Neutrophil (primary cell): ENCODE measurements around the gene PTPRN2.

Experiments
- H3K27ac ChIP-seq: fragments of 200-600 bp; sonication (generic); 2 replicates; pipeline ENCODE4 v1.5.1; 2016; ENCODE audit warnings: mild to moderate bottlenecking, moderate library complexity
- H3K27me3 ChIP-seq: fragments of 200-600 bp; sonication (generic); 2 replicates; pipeline ENCODE4 v1.6.0; 2016; ENCODE audit warnings: mild to moderate bottlenecking
- H3K36me3 ChIP-seq: fragments of 200-600 bp; sonication (generic); 2 replicates; pipeline ENCODE4 v1.5.1; 2017
- H3K4me1 ChIP-seq, 2 experiments: fragments of 200-600 bp in 1 of 2; sonication (generic) in 1 of 2; 1 replicate in 1 of 2; 2 replicates in 1 of 2; pipeline versions ENCODE4 v1.5.1 to v1.6.1; 2013 to 2016; ENCODE audit warnings: low read depth in 1 of 2, low read length in 1 of 2, mild to moderate bottlenecking in 1 of 2, moderate library complexity in 1 of 2; ENCODE audit not compliant: control insufficient read depth in 1 of 2, insufficient read depth in 1 of 2
- H3K4me3 ChIP-seq, 2 experiments: fragments of 200-600 bp in 1 of 2; sonication (generic) in 1 of 2; 1 replicate in 1 of 2; 2 replicates in 1 of 2; pipeline ENCODE4 v1.5.1; 2013 to 2016; ENCODE audit warnings: low read depth in 1 of 2, low read length in 1 of 2, mild to moderate bottlenecking in 1 of 2, moderate library complexity in 1 of 2
- H3K9me3 ChIP-seq: fragments of 200-600 bp; sonication (generic); 2 replicates; pipeline ENCODE4 v1.5.1; 2016
- TF ChIP-seq, protein P1 (sequence below): fragments of 200-600 bp; sonication (generic); IDR thresholded peaks from 2 replicates; pipeline ENCODE4 v1.5.1; 2016; ENCODE audit warnings: antibody characterized with exemption

PTPRN2 gene

DNA sequence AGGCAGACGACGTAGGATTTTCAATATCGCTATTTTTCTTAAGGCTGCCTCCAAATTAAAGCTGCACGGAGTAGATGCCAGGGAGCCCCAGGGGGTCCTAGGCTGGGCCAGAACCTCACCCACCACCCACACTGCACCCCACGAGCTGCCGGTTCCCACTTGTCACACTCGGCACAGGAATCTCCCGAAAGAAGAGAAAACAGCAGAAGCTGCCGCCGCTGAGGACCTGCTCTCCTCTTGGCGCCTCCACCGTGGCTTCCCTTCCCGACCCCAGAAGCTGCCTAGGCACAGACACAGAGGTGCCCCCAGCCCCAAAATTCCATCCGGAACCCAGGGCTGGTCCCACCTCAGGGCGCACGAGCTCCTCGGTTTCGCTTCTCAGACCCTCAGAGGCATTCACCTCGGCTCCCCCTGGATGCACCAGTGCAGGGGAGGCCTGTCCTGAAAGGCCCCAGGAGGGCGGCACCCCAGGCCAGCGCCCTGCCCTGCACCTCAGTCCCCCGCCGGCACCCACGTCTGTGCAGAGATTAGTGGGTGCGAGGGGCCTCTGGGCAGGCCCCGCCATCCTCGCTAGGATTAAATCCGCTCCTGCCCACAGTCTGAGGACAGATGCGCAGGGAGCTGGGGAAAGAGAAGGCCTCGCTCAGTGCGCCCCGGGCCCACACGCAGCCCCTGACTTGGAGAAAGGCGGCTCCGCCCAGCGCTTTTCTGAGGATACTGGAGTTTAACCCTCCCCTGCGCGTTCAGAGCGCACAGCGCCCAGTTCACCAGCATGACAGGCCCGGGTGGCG, 99.2 kb downstream of the PTPRN2 start:
- no peaks in the 10 kb centered on the region for H3K36me3 ChIP-seq
- TF ChIP-seq, protein P1, sequence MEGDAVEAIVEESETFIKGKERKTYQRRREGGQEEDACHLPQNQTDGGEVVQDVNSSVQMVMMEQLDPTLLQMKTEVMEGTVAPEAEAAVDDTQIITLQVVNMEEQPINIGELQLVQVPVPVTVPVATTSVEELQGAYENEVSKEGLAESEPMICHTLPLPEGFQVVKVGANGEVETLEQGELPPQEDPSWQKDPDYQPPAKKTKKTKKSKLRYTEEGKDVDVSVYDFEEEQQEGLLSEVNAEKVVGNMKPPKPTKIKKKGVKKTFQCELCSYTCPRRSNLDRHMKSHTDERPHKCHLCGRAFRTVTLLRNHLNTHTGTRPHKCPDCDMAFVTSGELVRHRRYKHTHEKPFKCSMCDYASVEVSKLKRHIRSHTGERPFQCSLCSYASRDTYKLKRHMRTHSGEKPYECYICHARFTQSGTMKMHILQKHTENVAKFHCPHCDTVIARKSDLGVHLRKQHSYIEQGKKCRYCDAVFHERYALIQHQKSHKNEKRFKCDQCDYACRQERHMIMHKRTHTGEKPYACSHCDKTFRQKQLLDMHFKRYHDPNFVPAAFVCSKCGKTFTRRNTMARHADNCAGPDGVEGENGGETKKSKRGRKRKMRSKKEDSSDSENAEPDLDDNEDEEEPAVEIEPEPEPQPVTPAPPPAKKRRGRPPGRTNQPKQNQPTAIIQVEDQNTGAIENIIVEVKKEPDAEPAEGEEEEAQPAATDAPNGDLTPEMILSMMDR: no peak

DNA sequence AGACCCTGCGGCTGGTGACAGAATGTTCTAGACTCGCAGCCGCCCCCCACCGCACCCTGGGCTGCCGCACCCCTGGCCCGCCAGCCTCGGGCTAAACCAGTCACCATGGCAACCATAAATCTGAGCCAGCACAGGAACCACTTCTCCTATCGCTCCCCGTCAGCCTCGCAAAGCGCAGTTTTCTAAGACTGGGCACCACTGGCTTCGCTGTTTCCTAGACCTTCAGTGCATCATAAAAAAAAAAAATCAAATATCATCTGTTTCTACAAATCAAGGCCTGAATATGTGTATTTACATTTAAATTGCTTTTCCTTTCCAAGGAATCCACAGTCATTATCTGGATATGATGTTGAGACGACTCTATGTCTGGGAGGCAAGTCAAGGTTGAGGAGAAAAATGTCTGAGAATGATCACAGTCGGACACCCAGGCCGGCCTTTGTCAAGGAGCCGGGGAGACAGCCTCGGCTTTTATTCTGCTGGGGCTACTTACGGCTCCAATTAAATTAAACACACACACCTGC, 99.9 kb downstream of the PTPRN2 start:
- no peak overlapping the region for H3K27ac ChIP-seq
- H3K27me3 ChIP-seq: no peaks in the 10 kb centered on the region
- TF ChIP-seq, protein P1: no peak
- no peaks in the 10 kb centered on the region for H3K36me3 ChIP-seq
- H3K9me3 ChIP-seq: no peaks in the 10 kb centered on the region
- no peaks in the 10 kb centered on the region for H3K4me1 ChIP-seq
- H3K4me3 ChIP-seq: no peak overlapping the region

More for the DNA sequence above, 99.2 kb downstream of the PTPRN2 start:
- H3K4me1 ChIP-seq: no peaks in the 10 kb centered on the region
- H3K4me3 ChIP-seq: no peak overlapping the region
- H3K9me3 ChIP-seq: no peaks in the 10 kb centered on the region
- H3K27me3 ChIP-seq: no peaks in the 10 kb centered on the region
- H3K27ac ChIP-seq: no peak overlapping the region

DNA sequence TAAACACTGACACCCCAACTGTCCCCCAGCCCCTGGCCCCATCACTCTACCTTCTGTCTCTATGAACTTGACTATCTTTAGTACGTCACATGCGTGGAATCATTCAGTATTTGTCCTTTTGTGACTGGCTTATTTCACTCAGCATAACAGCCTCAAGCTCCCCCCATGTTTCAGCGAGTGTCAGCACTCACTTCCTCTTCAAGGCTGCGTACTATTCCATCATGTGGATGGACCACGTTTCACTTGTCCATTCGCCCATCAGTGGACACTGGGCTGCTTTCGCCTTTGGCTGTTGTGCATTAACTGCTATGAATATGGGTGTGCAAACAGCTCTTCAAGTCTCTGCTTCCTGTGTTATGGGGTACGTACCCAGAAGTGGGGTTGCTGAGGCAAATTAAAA, 100.7 kb downstream of the PTPRN2 start:
- H3K27me3 ChIP-seq: no peaks in the 10 kb centered on the region
- no peak overlapping the region for H3K27ac ChIP-seq
- no peaks in the 10 kb centered on the region for H3K9me3 ChIP-seq
- TF ChIP-seq, protein P1: no peak
- no peaks in the 10 kb centered on the region for H3K36me3 ChIP-seq
- H3K4me3 ChIP-seq: no peak overlapping the region
- no peaks in the 10 kb centered on the region for H3K4me1 ChIP-seq

DNA sequence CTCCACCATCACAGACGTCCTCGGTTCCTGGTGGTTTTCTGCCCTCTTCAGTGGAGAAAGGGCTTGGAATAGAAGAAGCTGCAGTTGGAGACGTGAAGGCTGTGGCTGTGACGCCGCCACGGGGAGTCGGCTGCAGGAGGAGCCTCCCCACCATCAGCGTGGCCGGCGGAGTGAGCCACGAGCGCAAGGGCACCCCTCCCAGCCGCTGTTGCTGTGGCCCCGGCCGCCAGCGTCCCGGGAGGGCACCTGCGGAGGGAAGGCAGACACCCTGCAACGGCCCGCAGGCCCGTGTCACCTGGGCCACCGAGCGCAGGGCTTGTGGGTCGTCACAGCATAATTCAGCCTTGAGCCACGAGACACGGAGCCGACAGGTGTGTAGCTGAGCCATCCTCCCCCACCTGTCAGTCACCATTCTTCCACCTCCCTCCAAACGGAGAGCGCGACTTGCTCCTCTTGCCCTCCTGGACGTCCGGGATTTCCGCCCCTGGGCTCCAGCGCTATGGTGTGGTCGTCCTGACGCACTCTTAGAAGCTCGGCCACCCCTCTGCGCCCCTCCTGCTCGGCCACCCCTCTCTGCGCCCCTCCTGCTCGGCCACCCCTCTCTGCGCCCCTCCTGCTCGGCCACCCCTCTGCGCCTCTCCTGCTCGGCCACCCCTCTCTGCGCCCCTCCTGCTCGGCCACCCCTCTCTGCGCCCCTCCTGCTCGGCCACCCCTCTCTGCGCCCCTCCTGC, 102.7 kb downstream of the PTPRN2 start:
- no peaks in the 10 kb centered on the region for H3K36me3 ChIP-seq
- no peaks in the 10 kb centered on the region for H3K9me3 ChIP-seq
- no peaks in the 10 kb centered on the region for H3K27me3 ChIP-seq
- no peak overlapping the region for H3K27ac ChIP-seq
- no peaks in the 10 kb centered on the region for H3K4me1 ChIP-seq
- TF ChIP-seq, protein P1: no peak
- no peak overlapping the region for H3K4me3 ChIP-seq

DNA sequence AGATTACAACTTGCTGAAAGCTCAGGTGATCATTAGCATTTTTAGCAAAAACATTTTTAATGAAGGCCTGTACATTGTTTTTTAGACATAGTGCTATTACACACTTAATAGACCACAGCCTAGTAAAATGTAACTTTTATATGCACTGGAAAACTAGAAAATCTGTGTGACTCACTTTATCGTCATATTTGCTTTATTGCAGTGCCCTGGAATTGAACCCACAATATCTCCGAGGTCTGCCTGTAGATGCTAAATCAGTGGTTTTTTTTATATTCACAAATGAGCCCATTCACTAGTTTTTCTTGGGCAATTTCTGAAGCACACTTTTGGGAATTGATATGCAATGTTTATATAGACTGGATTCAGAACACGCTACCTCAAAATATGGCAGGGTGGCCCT, 105.1 kb downstream of the PTPRN2 start:
- no peaks in the 10 kb centered on the region for H3K9me3 ChIP-seq
- no peak overlapping the region for H3K4me3 ChIP-seq
- no peaks in the 10 kb centered on the region for H3K27me3 ChIP-seq

More for the DNA sequence above, 105.1 kb downstream of the PTPRN2 start:
- Histone ChIP-seq H3K36me3 (no peaks in the 10 kb centered on the region), H3K27ac (no peak overlapping the region), H3K4me1 (no peaks in the 10 kb centered on the region)
- TF ChIP-seq, protein P1: no peak
